HUES6 (cell line): Measurements from ENCODE around the gene CHRNA4.

ENCODE experiments used
- H3K27ac ChIP-seq: 2 replicates; pipeline ENCODE4 v1.7.0; 2013; ENCODE audit warnings: low read depth, mild to moderate bottlenecking, low read length, inconsistent platforms
- H3K27me3 ChIP-seq: 2 replicates; pipeline ENCODE4 v1.6.1; 2013; ENCODE audit warnings: low read length; ENCODE audit not compliant: control insufficient read depth, insufficient read depth
- H3K36me3 ChIP-seq: 2 replicates; pipeline ENCODE4 v1.6.1; 2013; ENCODE audit warnings: low read length; ENCODE audit not compliant: control insufficient read depth, insufficient read depth
- H3K4me1 ChIP-seq: 2 replicates; pipeline ENCODE4 v1.6.1; 2013; ENCODE audit warnings: low read length; ENCODE audit not compliant: control insufficient read depth, insufficient read depth
- H3K4me3 ChIP-seq: 2 replicates; pipeline ENCODE4 v1.5.1; 2013; ENCODE audit warnings: low read depth, low read length
- H3K9ac ChIP-seq: one replicate; pipeline ENCODE4 v1.6.1; 2013; ENCODE audit warnings: mild to moderate bottlenecking, low read length
- H3K9me3 ChIP-seq: 2 replicates; pipeline ENCODE4 v1.6.1; 2013; ENCODE audit warnings: low read depth, low read length; ENCODE audit not compliant: control insufficient read depth, insufficient read depth

The CHRNA4 gene

DNA sequence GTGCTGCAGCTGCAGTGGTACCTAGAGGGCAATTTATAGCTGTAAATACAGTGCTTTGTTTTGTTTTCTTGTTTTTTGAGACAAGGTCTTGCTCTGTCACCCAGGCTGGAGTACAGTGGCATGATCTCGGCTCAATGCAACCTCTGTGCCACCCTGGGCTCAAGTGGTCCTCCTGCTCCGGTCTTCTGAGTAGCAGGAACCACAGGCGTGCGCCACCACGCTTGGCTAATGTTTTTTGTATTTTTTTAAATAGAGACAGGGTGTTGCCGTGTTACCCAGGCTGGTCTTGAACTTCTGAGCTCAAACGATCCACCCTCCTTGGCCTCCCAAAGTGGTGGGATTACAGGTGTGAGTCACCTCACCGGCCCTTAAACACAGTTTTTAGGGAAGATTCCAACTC, 26.8 kb downstream of the CHRNA4 start:
- peaks cover 12% of the 10 kb centered on the region for H3K9me3 ChIP-seq
- H3K4me1 ChIP-seq: no peaks in the 10 kb centered on the region
- no peak overlapping the region for H3K27ac ChIP-seq
- H3K9ac ChIP-seq: no peak overlapping the region
- H3K36me3 ChIP-seq: no peaks in the 10 kb centered on the region
- no peak overlapping the region for H3K4me3 ChIP-seq
- H3K27me3 ChIP-seq: peaks cover 11% of the 10 kb centered on the region

DNA sequence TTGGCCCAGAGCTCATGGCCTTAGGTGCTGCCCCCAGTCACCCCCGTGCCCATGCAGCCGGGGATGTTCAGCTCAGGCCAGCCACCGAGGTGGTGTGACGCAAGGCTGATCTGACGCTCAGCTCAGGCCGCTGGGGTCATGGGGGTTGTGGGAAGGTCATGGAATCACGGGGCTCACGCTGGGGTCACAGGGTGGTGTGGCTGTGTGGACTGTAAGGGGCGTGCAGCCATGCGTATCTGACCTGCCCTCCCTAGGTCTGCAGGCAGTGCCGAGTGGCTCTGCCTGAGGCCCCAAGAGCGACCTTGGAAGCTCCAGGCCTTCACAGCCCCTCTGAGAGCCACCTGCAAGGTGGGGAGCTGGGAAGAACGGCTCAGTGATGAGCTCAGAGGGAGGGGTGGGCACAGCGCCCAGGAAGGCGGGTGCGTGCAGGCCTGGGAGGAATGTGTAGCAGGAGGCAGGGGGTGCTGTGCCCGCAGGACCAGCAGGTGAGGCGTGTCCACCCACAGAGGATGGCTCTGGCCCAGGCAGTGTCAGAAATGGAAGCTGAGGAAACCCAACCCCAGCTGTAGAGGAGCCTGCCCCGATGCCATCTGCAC, 27.8 kb downstream of the CHRNA4 start:
- Histone ChIP-seq H3K9ac (no peak overlapping the region), H3K4me1 (no peaks in the 10 kb centered on the region), H3K27me3 (peaks cover 7% of the 10 kb centered on the region)

DNA sequence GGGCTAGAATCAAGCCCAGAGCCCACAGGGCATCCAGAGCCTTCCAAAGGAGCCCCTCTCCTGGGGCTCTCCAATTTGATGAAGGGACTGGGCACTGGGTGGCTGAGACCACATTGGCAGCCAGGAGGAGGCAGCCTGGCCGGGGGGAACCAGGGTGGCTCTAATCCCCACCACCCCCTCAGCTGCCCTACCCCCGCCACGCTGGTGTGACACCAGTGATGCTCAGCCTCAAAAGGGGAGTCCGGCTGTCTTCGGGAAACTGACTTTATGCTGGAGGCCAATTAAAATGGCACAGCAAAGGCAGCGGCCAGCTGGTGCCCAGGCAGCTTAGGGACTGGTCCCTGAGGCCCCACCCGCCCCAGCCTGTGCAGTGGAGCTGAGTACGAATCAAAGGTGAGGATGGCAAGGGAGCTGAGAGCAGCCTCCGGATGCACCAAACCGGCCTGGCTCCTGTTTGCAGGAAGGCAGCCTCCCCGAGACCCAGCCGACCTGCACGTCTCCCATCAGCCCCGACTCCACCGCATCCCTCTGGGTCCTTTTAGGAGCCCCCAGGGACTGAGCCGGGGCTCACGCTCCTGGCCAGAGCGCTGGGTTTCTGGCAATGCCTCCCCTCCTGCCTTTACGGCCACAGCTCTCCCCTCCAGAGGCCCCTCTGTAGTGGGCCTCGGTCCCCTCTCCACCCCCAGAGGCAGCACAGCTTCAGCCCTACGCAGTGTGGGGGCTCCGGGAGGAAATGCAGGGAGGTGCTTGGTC, 28.5 kb downstream of the CHRNA4 start:
- Histone ChIP-seq H3K27me3 (peaks cover 2% of the 10 kb centered on the region; the same call in 1 of the 2 replicates), H3K4me3 (no peak overlapping the region), H3K9me3 (peaks cover 12% of the 10 kb centered on the region), H3K36me3 (no peaks in the 10 kb centered on the region), H3K9ac (no peak overlapping the region), H3K27ac (no peak overlapping the region), H3K4me1 (no peaks in the 10 kb centered on the region)

More for the DNA sequence above, 27.8 kb downstream of the CHRNA4 start:
- H3K4me3 ChIP-seq: no peak overlapping the region
- no peaks in the 10 kb centered on the region for H3K36me3 ChIP-seq
- H3K27ac ChIP-seq: no peak overlapping the region
- peaks cover 12% of the 10 kb centered on the region for H3K9me3 ChIP-seq

DNA sequence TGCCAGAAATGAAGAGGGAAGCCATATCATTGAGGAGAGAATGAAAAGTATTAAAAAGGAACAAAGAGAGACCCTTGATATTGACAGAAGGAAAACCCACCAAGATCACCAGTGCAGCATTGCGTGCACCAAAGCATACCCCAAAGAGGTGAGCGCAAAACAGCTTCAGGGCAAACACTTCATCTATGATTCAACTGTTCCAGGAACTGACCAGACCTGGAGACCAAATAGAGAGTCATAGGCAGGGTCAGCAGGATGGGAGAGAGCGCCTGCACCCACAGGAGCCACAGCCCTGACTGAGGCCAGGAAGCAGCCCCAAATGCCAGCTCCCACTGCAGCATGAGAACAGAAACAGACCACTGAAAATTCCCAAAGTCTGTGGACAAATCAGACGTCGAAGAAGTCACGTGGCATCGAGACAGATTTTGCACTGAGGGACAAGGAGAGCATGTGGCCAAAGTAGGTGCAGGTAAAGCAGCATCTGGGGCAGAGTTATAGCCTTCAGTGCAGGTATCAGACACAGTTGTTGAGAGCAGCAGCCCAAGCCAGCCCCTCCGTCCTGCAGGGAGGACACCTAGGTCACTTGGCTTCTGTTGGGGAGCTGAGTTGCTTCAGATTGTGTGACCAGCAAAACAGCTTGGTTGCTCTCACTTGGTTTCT, 29.3 kb downstream of the CHRNA4 start:
- Histone ChIP-seq H3K27me3 (no peaks in the 10 kb centered on the region; the same call in 1 of the 2 replicates), H3K27ac (no peak overlapping the region), H3K4me3 (no peak overlapping the region), H3K9ac (no peak overlapping the region), H3K36me3 (no peaks in the 10 kb centered on the region), H3K9me3 (peaks cover 13% of the 10 kb centered on the region), H3K4me1 (no peaks in the 10 kb centered on the region)

GRCh38 chr20:63330940-63331339, 30.2 kb downstream of the CHRNA4 start:
- Histone ChIP-seq H3K9ac (no peak overlapping the region), H3K36me3 (no peaks in the 10 kb centered on the region), H3K27ac (no peak overlapping the region), H3K4me3 (no peak overlapping the region), H3K9me3 (peaks cover 17% of the 10 kb centered on the region), H3K4me1 (no peaks in the 10 kb centered on the region), H3K27me3 (no peaks in the 10 kb centered on the region)

- H3K9me3 ChIP-seq: peaks cover 17% of the 10 kb centered on the region
- H3K36me3 ChIP-seq: no peaks in the 10 kb centered on the region
- H3K9ac ChIP-seq: no peak overlapping the region
- no peak overlapping the region for H3K4me3 ChIP-seq
- no peak overlapping the region for H3K27ac ChIP-seq
- H3K4me1 ChIP-seq: no peaks in the 10 kb centered on the region
- H3K27me3 ChIP-seq: no peaks in the 10 kb centered on the region
These were observed 30.9 kb downstream of the CHRNA4 start for GRCh38 chr20:63330084-63330760.

DNA sequence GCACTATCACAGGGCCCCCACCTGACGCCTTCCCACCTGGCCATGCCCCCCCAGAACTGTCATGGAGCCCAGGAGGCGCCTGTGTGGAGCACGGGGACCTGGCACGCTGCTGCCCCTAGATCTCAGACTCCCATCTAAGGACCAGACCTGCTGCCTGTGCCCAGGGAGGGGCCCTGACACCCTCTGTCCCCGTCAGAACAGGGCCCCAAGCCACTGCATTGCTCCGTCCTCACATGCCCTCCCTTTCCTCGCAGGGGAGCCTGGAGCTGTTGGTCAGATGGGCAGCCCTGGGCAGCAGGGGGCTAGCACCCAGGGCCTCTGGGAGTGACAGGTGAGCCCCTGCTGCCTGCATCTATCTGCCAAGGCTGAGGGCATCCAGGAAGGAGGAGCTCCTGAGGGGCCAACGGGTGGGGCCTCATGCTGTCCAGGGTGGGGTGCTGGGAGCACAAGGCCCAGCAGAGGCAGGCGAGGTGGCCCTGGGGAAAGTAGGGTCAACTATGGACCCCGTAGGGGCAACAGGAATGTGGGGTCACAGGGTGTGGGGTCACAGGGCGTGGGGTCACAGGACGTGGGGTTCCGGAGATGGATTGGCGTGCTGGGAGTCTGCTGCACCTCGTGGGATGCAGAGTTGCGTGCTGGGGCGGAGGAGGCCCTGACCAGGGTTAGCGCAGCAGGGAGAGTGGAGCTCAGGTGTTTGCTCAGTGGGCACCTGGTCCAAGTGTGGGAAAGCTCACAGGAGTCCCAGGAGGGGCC, 31.6 kb downstream of the CHRNA4 start:
- Histone ChIP-seq H3K9ac (no peak overlapping the region), H3K27me3 (no peaks in the 10 kb centered on the region; the same call in 1 of the 2 replicates), H3K36me3 (no peaks in the 10 kb centered on the region), H3K4me3 (no peak overlapping the region), H3K27ac (no peak overlapping the region), H3K4me1 (no peaks in the 10 kb centered on the region), H3K9me3 (peaks cover 12% of the 10 kb centered on the region)

DNA sequence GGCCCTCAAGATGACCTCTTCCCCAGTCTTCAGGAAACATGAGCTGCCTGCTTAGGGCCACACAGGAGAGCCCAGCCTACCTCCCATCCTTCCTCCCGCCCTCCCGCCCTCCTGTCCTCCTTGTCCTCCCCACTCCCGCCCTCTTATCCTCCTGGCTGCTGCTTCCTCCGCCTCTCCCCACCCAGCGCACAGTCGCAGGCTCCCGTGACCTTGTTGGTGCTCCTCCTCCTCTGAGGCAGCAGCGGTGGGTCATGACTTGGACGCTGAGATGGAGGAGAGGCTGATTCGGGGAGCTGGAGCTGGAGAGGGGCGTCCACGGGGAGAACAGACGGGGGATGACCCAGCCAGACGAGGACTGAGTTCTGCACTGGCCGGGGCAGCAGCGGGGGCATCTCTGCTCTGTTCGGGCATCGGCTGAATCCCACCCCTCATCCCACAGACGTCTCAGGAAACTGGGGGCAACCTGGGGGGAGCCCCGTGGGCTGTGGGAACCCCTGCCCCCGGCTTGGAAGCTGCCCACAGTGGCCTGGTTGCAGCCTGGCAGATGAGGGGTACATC, 32.4 kb downstream of the CHRNA4 start:
- H3K27me3 ChIP-seq: peaks cover 4% of the 10 kb centered on the region; the same call in 1 of the 2 replicates
- peaks cover 12% of the 10 kb centered on the region for H3K9me3 ChIP-seq
- H3K9ac ChIP-seq: no peak overlapping the region
- H3K4me3 ChIP-seq: no peak overlapping the region
- H3K4me1 ChIP-seq: no peaks in the 10 kb centered on the region
- no peaks in the 10 kb centered on the region for H3K36me3 ChIP-seq
- H3K27ac ChIP-seq: no peak overlapping the region

DNA sequence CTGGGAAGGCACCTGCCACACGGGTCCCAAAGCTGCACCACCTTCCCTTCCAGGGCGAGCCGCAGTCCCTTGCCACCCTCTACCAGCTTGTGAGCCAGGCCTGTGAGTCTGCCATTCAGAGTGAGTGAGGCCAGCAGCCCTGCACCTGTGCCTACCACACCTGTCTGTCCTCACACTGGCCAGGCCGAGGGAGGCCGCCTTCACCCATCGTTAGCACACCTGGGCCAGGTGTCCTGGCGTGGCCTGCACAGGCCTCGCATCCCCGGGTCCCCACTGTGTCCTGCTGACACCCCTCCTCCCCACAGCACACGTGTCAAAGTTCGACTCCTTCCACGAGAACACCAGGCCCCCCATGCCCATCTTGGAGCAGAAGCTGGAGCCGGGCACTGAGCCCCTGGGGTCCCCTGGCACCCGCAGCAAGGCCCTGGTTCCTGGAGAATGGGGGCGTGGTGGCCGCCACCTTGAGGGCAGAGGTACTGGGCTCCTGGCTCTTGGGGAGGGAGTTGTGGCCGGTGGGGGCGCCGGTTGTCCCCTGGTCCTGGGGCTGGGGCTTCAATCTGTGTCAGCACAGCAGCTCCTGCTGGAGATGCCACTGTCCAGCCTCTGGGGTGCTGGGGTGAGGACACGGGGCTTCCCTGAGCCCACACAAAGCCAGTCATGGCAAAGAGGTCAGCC, 33.0 kb downstream of the CHRNA4 start:
- H3K9ac ChIP-seq: no peak overlapping the region
- peaks cover 6% of the 10 kb centered on the region; the same call in 1 of the 2 replicates for H3K27me3 ChIP-seq
- H3K4me3 ChIP-seq: no peak overlapping the region
- no peaks in the 10 kb centered on the region for H3K36me3 ChIP-seq
- H3K27ac ChIP-seq: no peak overlapping the region
- no peaks in the 10 kb centered on the region for H3K4me1 ChIP-seq
- peaks cover 12% of the 10 kb centered on the region for H3K9me3 ChIP-seq

- Histone ChIP-seq H3K4me3 (no peak overlapping the region), H3K27me3 (peaks cover 6% of the 10 kb centered on the region; the same call in 1 of the 2 replicates)
These were observed 33.9 kb downstream of the CHRNA4 start for GRCh38 chr20:63327231-63327745.

More at GRCh38 chr20:63327231-63327745, 33.9 kb downstream of the CHRNA4 start:
- no peak overlapping the region for H3K9ac ChIP-seq
- peaks cover 12% of the 10 kb centered on the region for H3K9me3 ChIP-seq
- H3K27ac ChIP-seq: no peak overlapping the region
- no peaks in the 10 kb centered on the region for H3K4me1 ChIP-seq
- H3K36me3 ChIP-seq: no peaks in the 10 kb centered on the region
